ENCODE results near the gene MRPL17.
"Not testable (repeated sequence)": the region's sequence is repeated elsewhere in the genome, so short reads cannot be mapped to it uniquely, and the experiment has no call there.

Gene MRPL17
- total RNA-seq: 28.6 to 85.2 reads per million in 2 experiments

DNA sequence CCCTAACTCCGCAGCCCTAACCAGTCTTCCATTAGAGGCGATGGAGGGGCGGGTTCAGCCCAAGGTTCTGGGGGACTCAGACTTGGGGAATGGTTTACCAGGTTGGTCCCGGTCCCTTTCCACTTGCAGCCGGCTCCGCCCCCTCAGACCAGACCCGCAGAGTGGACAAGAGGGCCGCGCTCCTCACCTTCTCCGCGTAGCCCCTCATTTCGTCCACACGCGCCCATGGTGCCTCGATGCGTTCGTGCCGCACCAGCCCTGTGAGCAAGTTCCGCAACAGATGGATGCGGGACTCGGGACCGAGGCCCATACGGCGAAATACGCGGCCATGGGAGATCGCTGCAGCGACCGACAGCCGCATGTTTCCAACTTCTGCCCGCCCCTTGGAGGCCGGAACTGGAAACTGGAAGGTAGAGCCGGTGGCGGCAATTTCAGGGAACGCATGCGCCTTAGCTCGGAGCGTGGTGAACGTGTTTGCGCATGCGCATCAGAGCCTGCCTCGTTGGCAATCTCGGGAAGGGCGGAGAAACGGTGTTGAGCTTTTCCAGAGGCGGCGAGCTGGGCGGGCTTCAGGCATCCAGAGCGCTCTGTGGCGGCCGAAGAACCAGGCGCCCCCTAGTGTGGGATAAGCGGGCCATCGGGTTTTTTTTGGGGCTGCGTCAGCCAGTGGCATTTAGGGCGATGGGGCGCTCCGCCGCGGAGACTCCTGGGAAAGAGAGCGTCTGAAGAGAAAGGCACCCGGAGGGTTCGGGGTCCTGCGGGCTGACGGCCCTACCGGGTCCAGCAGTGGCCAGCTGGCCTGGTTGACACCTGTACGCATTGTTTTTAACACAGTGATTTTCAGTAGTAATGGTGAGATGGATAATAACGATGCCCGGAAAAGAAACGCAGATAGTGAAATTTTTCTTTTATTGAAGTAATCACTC, at the start of gene MRPL17:
Gene MRPL17, minus strand, starts transcription at position 405 of the 926 bp plus-strand sequence. Its CDS starts 44 bp downstream, at position 361.
- DNase-seq (ENCODE audit: low read depth): peak; percentile 99

DNA sequence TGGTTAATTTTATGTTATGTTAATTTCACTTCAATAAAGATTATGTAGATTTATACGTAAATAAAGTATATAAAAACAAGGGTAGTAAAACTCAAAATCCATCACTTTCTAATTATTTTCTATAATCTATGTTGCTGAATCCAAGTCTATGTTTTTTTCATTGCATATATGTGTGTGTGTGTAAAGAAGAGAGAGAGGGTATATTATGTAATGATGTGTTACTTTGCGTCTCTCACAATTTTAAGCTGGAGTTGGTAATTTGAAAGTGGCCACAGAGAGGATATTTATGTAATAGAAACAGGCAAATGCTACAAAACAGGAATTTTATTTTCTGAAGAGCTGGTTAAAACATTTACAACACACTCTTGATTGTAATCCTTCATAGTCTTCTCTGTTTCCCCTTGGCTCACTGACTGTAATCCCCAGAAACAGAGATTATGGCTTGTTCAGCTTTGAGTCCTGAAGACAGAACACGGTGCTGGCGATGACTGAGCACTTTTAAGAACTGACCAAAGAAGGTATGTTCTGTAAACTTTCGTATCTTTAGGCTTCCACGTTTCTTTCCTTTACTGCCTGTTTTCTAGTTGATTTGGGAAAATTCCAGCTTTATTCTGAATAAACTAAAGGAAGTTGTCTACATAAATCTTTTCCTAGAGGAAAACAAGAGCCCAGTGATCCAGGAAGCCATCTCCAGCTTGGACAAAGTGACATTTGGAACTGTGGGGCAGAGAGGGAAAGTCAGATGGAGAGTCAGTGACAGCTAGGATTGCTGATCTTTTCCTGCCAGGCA, 45.0 kb upstream of the MRPL17 start:
- DNase-seq (ENCODE audit: low read depth): no peak

DNA sequence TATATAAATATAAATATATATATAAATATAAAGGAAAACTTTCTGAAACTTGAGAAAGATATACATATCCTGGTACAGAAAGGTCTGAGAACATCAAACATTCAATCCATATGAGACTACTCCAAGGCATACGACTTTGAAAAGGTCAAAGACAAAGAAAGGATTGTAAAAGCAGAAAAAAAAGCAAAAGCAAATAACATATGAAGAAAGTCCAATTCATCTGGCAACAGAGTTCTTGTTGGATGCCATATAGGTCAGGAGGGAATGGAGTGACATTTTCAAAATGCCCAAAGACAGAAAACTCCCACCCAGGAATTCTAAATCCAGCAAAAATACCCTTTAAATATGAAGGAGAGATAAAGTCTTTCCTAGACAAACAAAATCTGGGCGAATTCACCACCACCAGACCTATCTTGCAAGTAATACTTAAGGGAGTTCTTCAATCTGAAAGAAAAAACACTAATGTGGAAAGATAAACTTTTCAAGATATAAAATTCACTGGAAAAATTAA, 42.3 kb upstream of the MRPL17 start:
- DNase-seq (ENCODE audit: low read depth): no peak

DNA sequence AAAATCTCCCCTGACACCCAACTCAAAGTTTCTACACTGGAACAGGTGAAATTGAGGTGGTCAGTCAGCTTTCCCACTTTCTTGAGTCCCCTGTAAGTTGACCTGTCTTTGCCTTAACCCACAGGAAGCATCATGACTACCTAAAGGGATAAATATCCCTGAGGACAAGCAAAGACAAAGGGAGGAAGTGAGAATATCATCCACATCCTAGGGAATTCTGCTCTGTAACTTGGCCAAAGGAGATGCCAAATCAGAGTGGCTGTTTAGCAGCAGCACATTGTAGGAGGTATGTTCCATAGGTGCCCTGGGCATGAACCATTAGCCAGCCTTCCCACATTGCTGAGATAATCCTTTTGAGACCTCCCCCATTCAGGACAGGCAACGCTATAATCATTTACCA, 40.9 kb upstream of the MRPL17 start:
- no peak for DNase-seq (ENCODE audit: low read depth)

DNA sequence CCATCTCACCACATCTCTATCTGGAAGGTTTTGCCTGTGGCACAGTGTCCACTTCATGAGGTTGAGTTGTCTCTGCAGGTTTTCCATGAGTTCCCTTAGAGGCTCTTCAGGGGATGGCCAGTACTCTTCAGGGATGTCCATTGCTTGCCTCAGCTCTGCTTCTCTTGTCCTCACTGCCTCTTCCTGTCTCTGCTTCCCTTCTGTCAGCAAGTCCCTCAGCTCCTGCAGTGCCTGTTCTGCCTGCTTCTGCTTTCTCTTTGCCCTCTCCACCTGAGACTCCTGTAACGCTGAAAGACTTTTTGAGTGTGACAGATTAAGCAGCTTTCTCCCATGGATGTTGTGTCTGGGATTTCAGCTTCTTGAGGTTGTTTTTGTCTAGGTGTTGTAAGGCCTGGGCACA, 38.2 kb upstream of the MRPL17 start:
- DNase-seq (ENCODE audit: low read depth): no peak

DNA sequence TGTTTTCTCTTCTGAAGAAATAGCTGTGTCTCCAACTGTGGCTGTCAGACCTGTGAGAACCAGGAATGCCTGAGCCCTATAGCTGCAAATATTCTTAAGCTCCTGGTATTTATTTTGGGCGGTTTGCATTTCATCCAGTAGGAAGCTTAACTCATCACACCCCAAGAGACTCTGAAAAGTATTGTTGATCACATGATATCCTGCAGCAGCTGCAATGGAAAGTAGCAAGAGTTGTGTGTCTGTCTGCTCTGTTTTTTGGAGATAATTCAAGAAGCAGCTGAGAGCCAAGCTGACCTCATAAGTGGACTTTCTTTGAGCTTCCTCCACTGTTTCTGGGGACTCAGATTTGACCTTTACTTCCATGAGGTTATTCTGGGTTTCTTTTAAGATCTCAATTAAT, 36.4 kb upstream of the MRPL17 start:
- no peak for DNase-seq (ENCODE audit: low read depth)

DNA sequence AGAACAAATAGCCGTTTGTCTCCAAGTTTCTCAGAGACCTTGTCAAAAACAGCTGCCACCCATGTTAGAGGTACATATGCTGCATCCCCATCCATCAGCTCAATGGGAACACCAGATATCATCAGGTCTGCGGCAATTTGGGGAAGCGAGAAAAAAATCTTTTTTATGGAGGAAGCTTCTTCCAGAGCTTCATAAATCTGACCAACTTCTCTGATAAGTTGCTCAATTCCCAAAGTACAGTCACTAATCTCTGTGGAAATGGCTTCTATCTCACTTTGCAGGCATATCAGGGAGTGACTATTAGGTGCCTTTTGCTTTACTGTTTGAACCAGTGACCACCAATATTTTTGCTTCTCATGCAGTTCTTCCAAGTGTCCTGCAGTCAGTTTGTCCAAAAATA, 34.3 kb upstream of the MRPL17 start:
- DNase-seq (ENCODE audit: low read depth): no peak

DNA sequence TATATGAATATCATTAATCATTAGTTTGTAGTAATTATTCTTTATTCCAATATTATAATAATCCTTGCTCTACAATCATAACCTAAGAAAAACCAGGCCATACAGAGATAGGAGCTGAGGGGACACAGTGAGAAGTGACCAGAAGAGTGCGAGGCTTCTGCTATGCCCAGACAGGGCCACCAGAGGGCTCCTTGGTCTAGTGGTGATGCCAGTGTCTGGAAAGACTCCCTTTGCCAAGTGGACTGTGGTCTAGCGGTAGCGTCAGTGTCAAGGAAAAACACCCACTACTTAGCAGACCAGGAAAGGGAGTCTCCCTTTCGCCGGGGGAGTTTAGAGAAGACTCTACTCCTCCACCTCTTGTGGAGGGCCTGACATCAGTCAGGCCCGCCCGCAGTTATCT, 28.4 kb upstream of the MRPL17 start:
- DNase-seq (ENCODE audit: low read depth): not testable (repeated sequence)

DNA sequence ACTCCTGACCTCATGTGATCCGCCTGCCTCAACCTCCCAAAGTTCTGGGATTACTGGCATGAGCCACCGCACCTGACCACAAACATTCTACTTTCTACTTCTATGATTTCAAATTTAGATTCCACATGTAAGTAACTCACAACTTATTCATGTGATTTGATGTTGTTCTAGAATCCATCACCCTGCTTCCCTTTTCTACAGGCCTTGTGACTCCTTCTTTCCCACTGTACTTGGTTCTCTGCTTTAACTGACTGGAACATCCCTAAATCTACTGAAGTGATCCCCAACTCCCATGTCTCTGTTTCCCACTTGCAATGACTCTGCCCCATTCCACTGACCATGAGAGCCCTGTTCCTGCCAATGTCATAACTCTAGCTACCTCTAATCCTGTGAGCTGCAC, 25.7 kb upstream of the MRPL17 start:
- DNase-seq (ENCODE audit: low read depth): no peak

DNA sequence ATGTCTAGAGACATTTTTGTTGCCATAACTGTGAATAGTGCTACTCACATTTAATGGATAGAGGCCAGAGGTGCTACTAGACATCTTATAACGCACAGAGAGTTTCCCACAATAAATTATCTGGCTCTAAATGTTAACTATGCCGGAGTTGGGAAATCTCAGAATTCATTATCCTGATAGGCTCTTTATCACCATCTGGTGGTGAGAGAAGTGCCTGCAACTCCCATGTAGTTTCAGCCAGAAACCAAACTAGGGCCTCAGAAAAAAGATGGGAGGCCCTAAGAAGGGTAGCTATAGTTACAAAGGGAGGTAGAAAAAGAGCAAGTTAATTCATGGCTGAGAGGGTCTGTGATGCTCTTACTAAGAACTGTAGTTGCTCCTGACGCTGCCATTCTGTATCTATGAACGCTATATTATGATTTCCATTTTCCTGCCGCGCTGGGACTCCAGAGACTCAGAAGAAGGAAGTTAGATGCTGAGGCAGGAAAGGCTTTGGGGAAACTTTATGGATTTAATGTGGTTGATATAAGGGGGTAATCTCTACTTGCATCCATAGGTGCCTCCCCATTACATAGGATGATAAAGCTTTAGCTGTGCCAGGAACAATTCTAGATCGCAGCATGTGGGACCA, 22.9 kb upstream of the MRPL17 start:
- peak; percentile 16 for DNase-seq (ENCODE audit: low read depth)

DNA sequence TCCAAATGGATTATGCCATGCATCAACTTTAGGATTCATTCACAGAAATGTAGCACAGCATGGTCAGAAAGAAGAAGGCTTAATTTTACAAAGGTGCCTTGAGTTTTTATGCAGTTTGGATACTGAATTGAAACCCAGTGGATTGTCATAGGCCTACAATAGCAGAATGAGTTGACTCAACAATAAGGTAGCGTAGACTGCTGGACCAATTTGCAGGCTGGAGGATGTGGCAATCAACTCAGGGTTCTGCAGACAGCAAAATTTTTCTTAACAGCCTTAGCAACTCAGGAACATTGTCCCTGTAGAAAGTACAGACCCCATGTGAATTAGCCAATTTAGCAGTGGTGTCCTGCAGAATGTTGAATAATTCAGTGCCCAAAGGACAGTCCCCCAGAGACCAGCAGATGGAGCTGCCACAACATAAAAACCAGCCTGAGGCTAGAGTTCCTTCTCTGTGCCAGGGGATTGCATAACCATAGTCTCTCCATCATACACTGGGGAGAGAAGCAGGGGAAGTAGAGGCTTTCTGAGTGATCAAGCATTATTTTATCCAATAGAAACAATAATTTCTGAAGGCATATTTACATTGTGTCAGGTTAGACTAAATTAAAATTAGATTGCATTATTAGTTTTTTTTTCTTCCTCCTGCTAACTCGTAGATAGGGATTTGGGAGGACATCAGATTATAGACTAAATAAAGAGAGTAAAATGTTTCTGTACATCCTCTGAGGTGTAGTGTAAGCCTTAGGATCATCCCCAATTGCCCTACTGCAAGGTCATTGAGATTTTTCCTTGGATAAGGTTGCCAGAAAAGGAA, 20.3 kb upstream of the MRPL17 start:
- no peak for DNase-seq (ENCODE audit: low read depth)

DNA sequence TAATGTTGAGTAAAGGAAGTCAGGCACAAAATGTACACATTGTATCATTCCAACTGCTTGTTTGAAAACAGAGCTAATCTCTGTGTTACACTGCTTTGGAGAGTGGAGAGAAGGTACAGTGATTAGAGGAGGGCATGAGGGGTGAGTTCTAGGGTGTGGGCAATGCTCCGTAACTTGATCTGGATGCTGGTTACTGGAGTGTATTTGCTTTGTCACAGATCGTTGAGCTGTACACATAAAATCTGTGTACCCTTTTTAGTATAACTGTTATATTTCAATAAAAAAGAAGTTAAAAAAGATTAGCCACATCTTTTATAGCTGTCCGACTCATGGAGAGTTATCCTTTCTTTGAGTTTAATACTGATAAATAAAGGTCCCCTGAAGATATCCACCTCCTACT, 18.8 kb upstream of the MRPL17 start:
- not testable (repeated sequence) for DNase-seq (ENCODE audit: low read depth)

DNA sequence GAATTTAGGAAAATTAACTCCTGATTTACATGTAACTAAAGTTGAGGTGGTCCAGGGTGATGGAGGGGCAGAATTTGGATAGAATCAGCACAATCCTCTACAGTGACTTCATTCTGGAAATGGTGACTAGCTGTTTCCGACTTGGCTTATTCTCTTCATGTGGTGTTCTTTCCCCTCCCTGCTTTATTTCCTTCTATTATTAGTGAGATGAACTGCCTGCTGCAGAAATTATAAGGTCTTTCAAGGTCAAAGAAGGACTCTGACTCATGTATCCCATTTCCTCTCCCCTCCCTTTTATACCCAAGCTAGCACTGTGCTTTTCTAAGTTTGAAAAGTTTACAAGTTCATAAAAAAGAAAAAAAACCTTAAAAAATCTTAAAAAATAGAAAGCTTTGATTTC, 12.2 kb upstream of the MRPL17 start:
- no peak for DNase-seq (ENCODE audit: low read depth)

DNA sequence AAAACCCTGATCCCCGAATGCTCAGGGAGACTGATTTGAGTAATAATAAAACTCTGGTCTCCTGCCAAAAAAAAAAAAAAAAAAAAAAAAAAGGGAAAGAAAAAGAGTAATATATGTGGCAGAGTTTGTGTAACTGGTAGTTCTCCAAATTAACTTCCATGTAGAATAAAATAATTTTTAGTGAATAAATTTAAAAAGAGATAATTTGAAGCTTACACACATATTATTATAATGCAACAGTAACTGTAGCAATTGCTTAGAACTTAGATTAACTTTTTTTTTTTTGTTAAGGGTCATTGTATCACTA, 11.0 kb upstream of the MRPL17 start:
- no peak for DNase-seq (ENCODE audit: low read depth)

DNA sequence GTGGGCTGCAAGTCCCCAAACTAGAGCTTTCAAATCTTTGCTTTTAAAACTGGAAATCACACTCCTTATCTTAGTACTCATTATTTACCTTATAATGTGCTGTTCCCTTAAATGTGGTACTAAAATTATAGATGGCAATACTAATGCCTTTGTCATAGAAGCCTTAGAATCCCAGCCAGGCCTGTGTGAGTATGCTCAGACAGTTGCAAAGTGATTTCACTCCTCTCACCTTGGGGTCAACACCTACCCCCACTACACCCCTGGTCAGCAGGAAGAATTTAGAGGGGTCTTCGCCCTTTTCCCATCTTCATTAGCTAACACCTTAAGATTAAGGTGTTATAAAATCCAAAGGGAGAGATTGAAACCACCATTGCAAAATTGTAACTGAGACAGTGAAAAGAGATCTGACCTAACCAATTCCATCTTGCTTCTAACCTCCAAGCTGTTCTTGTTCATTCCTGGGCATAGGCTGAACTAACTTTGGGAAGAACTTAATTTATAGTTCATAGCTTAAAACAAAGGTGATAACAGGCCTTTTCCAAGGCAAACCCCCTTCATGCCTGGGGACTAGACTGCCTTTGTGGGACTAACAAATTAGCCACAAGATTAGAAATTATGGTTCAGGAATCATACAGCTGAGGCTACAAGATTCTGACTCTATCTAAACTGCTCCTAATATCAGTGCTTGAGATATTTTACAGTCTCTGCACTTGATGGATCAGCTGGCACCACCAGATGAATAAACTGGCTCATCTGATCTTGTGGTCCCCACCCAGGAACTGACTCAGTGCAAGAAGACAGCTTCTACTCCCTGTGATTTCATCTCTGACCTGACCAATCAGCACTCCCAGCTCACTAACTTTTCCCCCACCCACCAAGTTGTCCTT, 10.4 kb upstream of the MRPL17 start:
- peak; percentile 22 for DNase-seq (ENCODE audit: low read depth)

DNA sequence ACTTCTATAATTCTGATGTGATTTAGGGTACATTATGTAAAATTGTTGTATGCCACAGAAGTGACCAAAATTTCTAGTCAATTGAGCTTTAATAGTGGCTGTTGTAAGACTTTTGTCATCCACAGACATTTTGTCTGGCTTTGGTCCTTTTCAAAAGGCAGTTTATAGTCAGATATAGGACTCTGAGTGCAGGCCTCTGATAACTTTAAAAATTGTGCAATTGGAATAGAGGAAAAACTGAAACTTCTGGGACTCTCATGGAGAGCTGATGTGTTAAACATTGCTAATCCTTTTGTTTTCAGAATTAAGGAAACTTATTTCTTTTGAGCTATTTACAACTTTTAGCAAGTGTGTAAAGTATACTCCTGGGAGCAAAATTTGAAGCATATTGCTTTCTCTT, 9.0 kb upstream of the MRPL17 start:
- no peak for DNase-seq (ENCODE audit: low read depth)

DNA sequence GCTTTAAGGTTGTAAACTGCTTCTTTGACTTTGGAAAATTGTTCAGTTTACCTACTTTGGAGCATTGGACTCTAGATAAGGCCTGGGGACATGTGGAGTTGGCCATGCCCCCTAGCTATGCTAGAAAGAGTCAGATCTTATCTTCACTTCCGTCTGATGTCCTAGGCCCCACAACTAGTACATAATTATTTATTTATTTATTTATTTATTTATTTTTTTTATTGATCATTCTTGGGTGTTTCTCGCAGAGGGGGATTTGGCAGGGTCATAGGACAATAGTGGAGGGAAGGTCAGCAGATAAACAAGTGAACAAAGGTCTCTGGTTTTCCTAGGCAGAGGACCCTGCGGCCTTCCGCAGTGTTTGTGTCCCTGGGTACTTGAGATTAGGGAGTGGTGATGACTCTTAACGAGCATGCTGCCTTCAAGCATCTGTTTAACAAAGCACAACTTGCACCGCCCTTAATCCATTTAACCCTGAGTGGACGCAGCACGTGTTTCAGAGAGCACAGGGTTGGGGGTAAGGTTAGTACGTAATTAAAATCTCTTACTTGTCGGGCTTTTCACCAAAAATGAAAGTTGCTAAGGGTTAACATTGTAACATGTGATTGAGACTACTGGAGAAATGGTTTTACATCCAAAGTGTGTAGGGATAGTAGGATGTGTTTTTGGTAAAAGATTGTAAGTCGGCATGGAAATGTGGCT, 7.4 kb upstream of the MRPL17 start:
- not testable (repeated sequence) for DNase-seq (ENCODE audit: low read depth)

DNA sequence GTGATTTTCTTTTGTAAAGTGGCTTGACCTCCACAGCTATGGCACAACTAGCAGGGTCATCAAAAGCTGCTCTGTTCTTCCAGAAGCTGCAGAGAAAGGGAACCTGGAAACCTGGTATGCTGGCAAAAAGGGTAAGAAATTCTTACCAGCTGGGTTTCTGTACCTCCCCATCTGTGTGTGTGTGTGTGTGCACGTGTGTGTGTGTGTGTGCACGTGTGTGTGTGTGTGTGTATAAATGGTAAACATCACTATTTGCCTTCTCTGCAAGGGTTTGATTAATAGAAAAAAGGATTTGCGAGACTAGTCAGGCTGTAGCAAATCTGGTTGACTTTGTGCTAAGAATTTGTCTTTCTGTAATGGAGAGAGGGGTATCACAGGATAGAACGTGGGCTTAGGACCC, 4.7 kb upstream of the MRPL17 start:
- no peak for DNase-seq (ENCODE audit: low read depth)

DNA sequence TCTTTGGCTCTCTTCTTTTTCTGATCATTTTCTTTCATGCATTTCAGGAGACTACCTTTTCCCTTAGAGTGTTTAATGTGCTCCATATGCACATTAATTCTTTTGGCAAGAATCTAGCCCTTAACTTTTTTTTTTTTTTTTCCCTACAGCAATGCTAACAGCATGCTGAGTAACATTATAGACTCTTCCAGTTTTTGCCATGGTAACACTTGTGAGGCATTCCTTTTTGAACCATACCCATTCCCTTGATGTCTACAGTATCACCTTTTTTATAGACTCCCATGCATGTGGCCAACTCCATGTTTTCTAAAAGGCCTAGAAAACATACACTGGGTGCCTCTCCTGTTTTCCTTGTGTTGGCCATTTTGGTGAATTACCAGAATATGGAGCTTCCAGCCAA, 2.9 kb upstream of the MRPL17 start:
- DNase-seq (ENCODE audit: low read depth): no peak

DNA sequence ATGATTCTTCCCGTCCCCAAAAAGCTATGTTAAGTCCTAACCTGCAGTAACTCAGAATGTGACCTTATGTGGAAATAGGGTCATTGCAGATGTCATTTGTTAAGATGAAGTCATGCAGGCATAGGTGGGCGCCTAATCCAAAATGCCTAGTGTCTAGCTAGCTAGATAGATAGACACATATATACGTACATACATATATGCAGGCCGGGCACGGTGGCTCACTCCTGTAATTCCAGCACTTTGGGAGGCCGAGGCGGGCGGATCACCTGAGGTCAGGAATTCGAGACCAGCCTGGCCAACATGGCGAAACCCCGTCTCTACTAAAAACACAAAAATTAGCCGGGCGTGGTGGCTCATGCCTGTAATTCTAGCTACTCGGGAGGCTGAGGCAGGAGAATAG, 928 bp upstream of the MRPL17 start:
- DNase-seq (ENCODE audit: low read depth): not testable (repeated sequence)
